CD4-positive, alpha-beta T cell (primary cell): ENCODE results near the gene MAPK8IP1. TPM values are rescaled to one million over a fixed set of nuclear protein-coding genes. Genes with fewer than 3 reads are reported as not detected.
A peak's percentile ranks its signal among the peaks of the same experiment; 100 is the strongest.

Experiments
- ATAC-seq: fragments of 200-7000 bp; cut with Tn5 transposase; one replicate; pipeline ENCODE4 v1.10.0; 2022; ENCODE audit warnings: mild to moderate bottlenecking; ENCODE audit not compliant: poor library complexity
- CTCF ChIA-PET: fragments of 350-600 bp; sonication (Branson Sonifier 250); formaldehyde crosslinking; loops from one replicate; lab custom pipeline; 2021; ENCODE audit warnings: antibody characterized with exemption, inconsistent platforms; lab: Charles Lee
- POLR2A ChIA-PET: fragments of 350-600 bp; sonication (Branson Sonifier 250); formaldehyde crosslinking; loops from one replicate; lab custom pipeline; 2021; ENCODE audit warnings: antibody characterized with exemption, inconsistent platforms; lab: Charles Lee
- DNase-seq, 14 experiments: peaks; one replicate each; pipeline ENCODE4 v3.0.0-alpha.2; 2013 to 2020; ENCODE audit warnings: mixed read lengths in 2 of 14
- H3K27ac ChIP-seq, 2 donors: one replicate each; pipeline versions ENCODE4 v1.5.1 to v1.7.0; 2013; ENCODE audit warnings: low read length in 2 of 2, low read depth in 1 of 2, mild to moderate bottlenecking in 1 of 2
- H3K27me3 ChIP-seq, 2 experiments: 1 replicate in 1 of 2; 2 replicates in 1 of 2; pipeline versions ENCODE4 v1.6.1 to v1.7.0; 2013; ENCODE audit warnings: low read length in 2 of 2, control low read depth in 1 of 2, mild to moderate bottlenecking in 1 of 2, moderate library complexity in 1 of 2; ENCODE audit not compliant: insufficient read depth in 2 of 2, control insufficient read depth in 1 of 2
- H3K36me3 ChIP-seq: one replicate; pipeline ENCODE4 v1.6.1; 2013; ENCODE audit warnings: low read length, control low read depth; ENCODE audit not compliant: insufficient read depth
- H3K4me1 ChIP-seq: one replicate; pipeline ENCODE4 v1.6.1; 2013; ENCODE audit warnings: low read length, control low read depth; ENCODE audit not compliant: insufficient read depth
- H3K4me3 ChIP-seq: one replicate; pipeline ENCODE4 v1.5.1; 2013; ENCODE audit warnings: mild to moderate bottlenecking, low read length, moderate library complexity
- H3K9me3 ChIP-seq, 2 experiments: 1 replicate in 1 of 2; 2 replicates in 1 of 2; pipeline versions ENCODE4 v1.6.1 to v1.7.0; 2013; ENCODE audit warnings: low read length in 2 of 2, mild to moderate bottlenecking in 2 of 2, control low read depth in 1 of 2, moderate library complexity in 1 of 2; ENCODE audit not compliant: control insufficient read depth in 1 of 2, insufficient read depth in 1 of 2
- H3K27ac Mint-ChIP-seq: one replicate; pipeline ENCODE4 v1.8.0; 2020; ENCODE audit warnings: mixed read lengths
- H3K27me3 Mint-ChIP-seq: one replicate; pipeline ENCODE4 v1.8.0; 2021; ENCODE audit warnings: mixed read lengths
- H3K36me3 Mint-ChIP-seq: one replicate; pipeline ENCODE4 v1.8.0; 2021; ENCODE audit warnings: low read depth, mixed read lengths
- H3K4me1 Mint-ChIP-seq: one replicate; pipeline ENCODE4 v1.8.0; 2021; ENCODE audit warnings: low read depth, mixed read lengths
- H3K4me3 Mint-ChIP-seq: one replicate; pipeline ENCODE4 v1.8.0; 2020; ENCODE audit warnings: mild to moderate bottlenecking, mixed read lengths
- H3K9me3 Mint-ChIP-seq: one replicate; pipeline ENCODE4 v1.8.0; 2020; ENCODE audit warnings: mixed read lengths
- intact Hi-C, 2 experiments: fragments of 100-400 bp; cut with DNase I in 1 of 2; cut with micrococcal nuclease in 1 of 2; formaldehyde crosslinking; loops; one replicate each; pipeline versions ENCODE4 v1.15.1 to v1.9.0; 2023 to 2025; cut with DNase I, micrococcal nuclease
- total RNA-seq, 174 experiments: library from RNA in 2 of 174; stranded (reverse) in 2 of 174; gene quantifications; one replicate each; pipeline ENCODE4 v1.2.3 and lab custom pipeline; 2021 to 2026
- TF ChIP-seq, protein P1 (sequence below): fragments of 200-600 bp; IDR thresholded peaks from one replicate; pipeline ENCODE4 v1.8.0; 2022; ENCODE audit warnings: antibody characterized with exemption, mild to moderate bottlenecking

Gene MAPK8IP1
- total RNA-seq, 2 experiments from 2014 or later, result 2.3 to 2.4 TPM

DNA sequence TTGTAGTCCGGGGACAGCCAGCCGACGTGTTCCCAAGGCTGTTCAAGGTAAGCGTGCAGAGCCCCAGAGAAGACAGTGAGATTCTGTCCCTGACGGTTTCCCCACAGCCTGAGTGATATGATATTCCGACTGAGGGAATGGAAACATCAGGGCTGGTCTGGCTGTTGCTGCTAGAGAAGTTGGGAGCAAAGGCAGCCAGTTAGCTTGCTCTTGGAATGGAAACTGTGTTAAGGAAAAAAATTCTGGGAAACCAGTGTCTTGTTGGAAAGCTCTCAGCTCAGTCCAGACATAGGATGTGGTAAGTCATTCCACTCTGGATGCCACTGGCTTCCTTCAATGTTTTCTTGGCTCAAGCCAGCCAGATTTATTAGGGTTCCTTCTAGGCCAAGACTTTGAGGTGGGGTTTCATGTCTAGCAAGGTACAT, 29.4 kb upstream of the MAPK8IP1 start:
- Histone ChIP-seq H3K4me1 (peaks cover 10% of the 10 kb centered on the region), H3K27ac (no peak overlapping the region), H3K36me3 (peaks cover 63% of the 10 kb centered on the region), H3K9me3 (no peaks in the 10 kb centered on the region), H3K27me3 (no peaks in the 10 kb centered on the region), H3K4me3 (no peak overlapping the region)
- no peaks in the 10 kb centered on the region for H3K9me3 Mint-ChIP-seq
- TF ChIP-seq, protein P1, sequence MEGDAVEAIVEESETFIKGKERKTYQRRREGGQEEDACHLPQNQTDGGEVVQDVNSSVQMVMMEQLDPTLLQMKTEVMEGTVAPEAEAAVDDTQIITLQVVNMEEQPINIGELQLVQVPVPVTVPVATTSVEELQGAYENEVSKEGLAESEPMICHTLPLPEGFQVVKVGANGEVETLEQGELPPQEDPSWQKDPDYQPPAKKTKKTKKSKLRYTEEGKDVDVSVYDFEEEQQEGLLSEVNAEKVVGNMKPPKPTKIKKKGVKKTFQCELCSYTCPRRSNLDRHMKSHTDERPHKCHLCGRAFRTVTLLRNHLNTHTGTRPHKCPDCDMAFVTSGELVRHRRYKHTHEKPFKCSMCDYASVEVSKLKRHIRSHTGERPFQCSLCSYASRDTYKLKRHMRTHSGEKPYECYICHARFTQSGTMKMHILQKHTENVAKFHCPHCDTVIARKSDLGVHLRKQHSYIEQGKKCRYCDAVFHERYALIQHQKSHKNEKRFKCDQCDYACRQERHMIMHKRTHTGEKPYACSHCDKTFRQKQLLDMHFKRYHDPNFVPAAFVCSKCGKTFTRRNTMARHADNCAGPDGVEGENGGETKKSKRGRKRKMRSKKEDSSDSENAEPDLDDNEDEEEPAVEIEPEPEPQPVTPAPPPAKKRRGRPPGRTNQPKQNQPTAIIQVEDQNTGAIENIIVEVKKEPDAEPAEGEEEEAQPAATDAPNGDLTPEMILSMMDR, result no peak
- CTCF ChIA-PET, result no interaction called here
- DNase-seq (no peak), ATAC-seq (no peak)
- H3K27ac Mint-ChIP-seq, result no peak overlapping the region
- POLR2A ChIA-PET, result no interaction called here
- H3K36me3 Mint-ChIP-seq, result peaks cover 65% of the 10 kb centered on the region
- intact Hi-C loops, result no loop called here
- peaks cover 10% of the 10 kb centered on the region for H3K4me1 Mint-ChIP-seq
- H3K27me3 Mint-ChIP-seq, result no peaks in the 10 kb centered on the region
- H3K4me3 Mint-ChIP-seq, result no peak overlapping the region

DNA sequence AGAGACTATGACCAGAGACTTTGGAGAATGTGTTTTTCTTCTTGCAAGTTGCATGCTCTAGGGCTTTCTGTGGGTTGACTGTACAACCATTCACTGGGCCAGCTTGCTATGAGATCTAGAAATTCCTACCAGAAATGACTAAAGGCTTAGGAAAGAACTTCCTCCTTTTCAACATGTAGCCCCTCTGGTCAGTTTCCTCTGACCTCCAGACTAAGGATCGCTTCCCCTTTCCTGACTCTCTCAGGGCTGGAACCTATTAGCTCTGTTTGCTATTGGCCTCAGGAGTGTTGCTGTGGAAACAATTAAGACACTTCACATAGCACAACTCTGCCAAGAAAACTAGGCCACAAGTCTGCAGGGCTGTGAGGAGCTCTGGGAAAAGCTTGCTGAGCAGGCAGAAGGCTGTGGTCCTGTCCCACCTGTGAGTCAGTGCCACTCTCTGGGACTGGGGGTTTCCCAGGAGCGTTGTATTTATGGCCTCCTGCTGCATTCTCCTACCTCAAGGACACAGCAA, 27.4 kb upstream of the MAPK8IP1 start:
- H3K36me3 Mint-ChIP-seq, result peaks cover 79% of the 10 kb centered on the region
- Histone ChIP-seq H3K9me3 (no peaks in the 10 kb centered on the region), H3K27ac (no peak overlapping the region), H3K27me3 (no peaks in the 10 kb centered on the region), H3K4me1 (peaks cover 3% of the 10 kb centered on the region), H3K36me3 (peaks cover 79% of the 10 kb centered on the region), H3K4me3 (no peak overlapping the region)
- TF ChIP-seq, protein P1, result no peak
- intact Hi-C loops, result no loop called here
- H3K4me1 Mint-ChIP-seq, result no peaks in the 10 kb centered on the region
- no peak for ATAC-seq
- POLR2A ChIA-PET, result no interaction called here
- no peaks in the 10 kb centered on the region for H3K9me3 Mint-ChIP-seq
- H3K27me3 Mint-ChIP-seq, result no peaks in the 10 kb centered on the region
- peak in 2 of 14 experiments; percentile 40 to 45 for DNase-seq
- CTCF ChIA-PET, result no interaction called here
- no peak overlapping the region for H3K4me3 Mint-ChIP-seq
- no peak overlapping the region for H3K27ac Mint-ChIP-seq

DNA sequence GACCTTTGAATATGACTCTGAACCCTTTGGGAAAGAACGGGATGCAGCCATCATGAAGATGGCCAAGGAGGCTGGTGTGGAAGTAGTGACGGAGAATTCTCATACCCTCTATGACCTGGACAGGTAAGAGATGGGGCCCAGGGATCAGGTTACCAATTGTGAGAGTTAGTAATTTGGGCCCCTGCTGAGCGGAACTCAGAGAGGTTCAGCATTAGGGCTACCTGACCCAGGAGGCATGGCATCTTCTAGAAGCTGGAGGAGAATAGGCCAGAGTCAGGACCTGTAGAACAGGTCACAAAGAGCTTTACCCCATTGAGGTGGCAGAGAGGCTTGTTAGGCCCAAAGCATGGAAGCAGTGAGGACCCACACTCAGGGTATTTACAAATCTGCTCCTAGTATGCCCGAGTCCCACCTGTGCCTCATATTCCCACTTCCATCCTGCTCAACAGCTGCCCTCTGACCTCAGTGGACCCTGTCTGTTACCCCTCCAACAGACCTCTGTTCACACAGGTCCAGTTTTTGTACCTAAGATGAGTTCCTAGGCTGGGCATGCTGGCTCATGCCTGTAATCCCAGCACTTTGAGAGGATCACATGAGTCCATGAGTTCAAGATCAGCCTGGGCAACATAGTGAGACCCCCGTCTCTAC, 26.6 kb upstream of the MAPK8IP1 start:
- H3K9me3 Mint-ChIP-seq, result no peaks in the 10 kb centered on the region
- H3K9me3 ChIP-seq, result no peaks in the 10 kb centered on the region
- no peak overlapping the region for H3K4me3 Mint-ChIP-seq
- no peak overlapping the region for H3K27ac Mint-ChIP-seq
- TF ChIP-seq, protein P1, result no peak
- POLR2A ChIA-PET, result no interaction called here
- intact Hi-C loops, result no loop called here
- H3K36me3 ChIP-seq, result peaks cover 83% of the 10 kb centered on the region
- DNase-seq (no peak), ATAC-seq (no peak)
- peaks cover 88% of the 10 kb centered on the region for H3K36me3 Mint-ChIP-seq
- H3K4me1 ChIP-seq, result peaks cover 2% of the 10 kb centered on the region
- CTCF ChIA-PET, result no interaction called here
- no peaks in the 10 kb centered on the region for H3K27me3 ChIP-seq
- no peaks in the 10 kb centered on the region for H3K4me1 Mint-ChIP-seq
- H3K27me3 Mint-ChIP-seq, result no peaks in the 10 kb centered on the region
- H3K4me3 ChIP-seq, result no peak overlapping the region
- H3K27ac ChIP-seq, result no peak overlapping the region
